SK-N-DZ (cell line): ENCODE results near the gene SVIL.
"Not testable (repeated sequence)": the region's sequence is repeated elsewhere in the genome, so short reads cannot be mapped to it uniquely, and the experiment has no call there.

Source experiments
- DNase-seq: peaks from one replicate; pipeline ENCODE4 v3.0.0-alpha.2; 2015; ENCODE audit warnings: low spot score

Gene SVIL

DNA sequence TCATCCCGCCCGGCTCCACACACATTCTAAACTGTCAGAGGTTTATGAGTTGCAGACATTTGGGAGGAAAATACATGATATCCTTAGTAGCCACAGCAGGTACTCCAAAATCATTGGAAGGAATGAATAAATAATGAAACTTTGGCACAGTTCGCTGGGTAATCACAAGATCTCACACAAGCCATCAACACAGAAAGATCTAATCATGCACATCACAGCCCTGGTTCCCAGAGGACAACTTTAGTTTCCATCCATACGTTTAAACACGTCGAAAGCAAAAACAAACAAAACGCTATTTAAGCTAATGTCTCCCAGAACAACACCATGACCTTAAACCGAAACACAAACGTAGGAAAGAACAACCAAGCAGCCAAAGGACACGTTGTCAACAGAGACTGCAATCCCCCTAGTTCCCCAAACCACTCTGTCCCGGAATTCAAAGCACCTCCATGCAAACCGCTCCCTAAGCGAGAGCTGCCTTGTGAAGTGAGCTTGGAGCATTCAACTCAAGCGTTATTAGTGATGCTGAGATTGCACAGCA, 12.3 kb downstream of the SVIL start:
- DNase-seq, result no peak

- no peak for DNase-seq
Observed at GRCh38 chr10:29621161-29621560, 13.6 kb downstream of the SVIL start.

GRCh38 chr10:29620112-29620690, 14.6 kb downstream of the SVIL start:
- no peak for DNase-seq

- peak; percentile 27 for DNase-seq
Observed at GRCh38 chr10:29619241-29619669, 15.5 kb downstream of the SVIL start.

GRCh38 chr10:29618341-29619171, 16.2 kb downstream of the SVIL start:
- DNase-seq, result peak; percentile 35

GRCh38 chr10:29617880-29618340, 16.9 kb downstream of the SVIL start:
- DNase-seq, result peak; percentile 83

DNA sequence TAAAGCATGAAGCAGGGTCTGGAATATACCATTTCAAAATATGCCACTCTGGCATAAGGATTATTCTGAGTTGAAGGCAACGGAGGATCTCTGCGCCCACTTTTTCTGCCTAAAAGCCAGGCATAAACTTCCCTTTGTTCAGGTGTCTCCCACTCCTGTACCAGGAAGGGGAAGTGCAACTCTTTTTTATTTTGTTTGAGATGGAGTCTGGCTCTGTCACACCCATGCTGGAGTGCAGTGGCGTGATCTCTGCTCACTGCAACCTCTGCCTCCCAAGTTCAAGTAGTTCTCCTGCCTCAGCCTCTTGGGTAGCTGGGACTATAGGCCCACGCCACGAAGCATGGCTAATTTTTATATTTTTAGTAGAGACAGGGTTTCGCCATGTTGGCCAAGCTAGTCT, 18.2 kb downstream of the SVIL start:
- DNase-seq, result no peak

GRCh38 chr10:29615195-29615594, 19.6 kb downstream of the SVIL start:
- no peak for DNase-seq

- not testable (repeated sequence) for DNase-seq
Observed at GRCh38 chr10:29614289-29614688, 20.5 kb downstream of the SVIL start.

GRCh38 chr10:29613791-29614190, 21.0 kb downstream of the SVIL start:
- no peak for DNase-seq

GRCh38 chr10:29613196-29613595, 21.6 kb downstream of the SVIL start:
- no peak for DNase-seq

- no peak for DNase-seq
Observed at GRCh38 chr10:29612657-29613056, 22.1 kb downstream of the SVIL start.

DNA sequence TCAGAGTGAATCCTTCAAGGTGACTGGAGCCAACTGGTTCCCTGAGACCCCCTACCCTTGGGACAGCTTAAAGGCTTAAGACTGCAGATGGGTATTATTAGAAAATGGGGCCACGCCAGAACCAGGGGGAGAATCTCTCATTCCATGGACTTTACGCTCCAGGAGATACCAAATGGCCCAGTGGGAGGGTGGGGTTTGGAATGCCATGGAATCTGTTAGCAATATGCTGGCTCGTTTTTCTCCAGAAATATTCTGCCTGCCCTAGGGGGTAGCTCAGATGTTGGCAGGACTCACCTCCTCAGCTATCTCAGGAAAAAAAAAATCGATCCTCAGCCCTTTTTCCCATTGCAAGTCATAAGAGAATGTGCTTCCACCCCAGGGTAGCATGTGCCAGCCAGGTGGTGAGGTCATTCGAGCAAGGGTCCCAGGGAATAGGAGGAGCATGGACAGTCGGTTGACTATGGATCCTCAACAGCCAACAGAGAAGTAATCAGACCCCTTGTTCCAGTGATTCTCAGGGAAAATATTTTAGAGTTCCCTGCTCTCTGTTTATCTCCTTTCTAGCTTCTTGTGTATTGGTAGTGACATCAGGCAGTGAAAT, 22.9 kb downstream of the SVIL start:
- DNase-seq, result no peak

- no peak for DNase-seq
Observed at GRCh38 chr10:29610876-29611647, 23.7 kb downstream of the SVIL start.

- DNase-seq, result not testable (repeated sequence)
Observed at GRCh38 chr10:29610331-29610730, 24.4 kb downstream of the SVIL start.

GRCh38 chr10:29609696-29610095, 25.1 kb downstream of the SVIL start:
- no peak for DNase-seq

DNA sequence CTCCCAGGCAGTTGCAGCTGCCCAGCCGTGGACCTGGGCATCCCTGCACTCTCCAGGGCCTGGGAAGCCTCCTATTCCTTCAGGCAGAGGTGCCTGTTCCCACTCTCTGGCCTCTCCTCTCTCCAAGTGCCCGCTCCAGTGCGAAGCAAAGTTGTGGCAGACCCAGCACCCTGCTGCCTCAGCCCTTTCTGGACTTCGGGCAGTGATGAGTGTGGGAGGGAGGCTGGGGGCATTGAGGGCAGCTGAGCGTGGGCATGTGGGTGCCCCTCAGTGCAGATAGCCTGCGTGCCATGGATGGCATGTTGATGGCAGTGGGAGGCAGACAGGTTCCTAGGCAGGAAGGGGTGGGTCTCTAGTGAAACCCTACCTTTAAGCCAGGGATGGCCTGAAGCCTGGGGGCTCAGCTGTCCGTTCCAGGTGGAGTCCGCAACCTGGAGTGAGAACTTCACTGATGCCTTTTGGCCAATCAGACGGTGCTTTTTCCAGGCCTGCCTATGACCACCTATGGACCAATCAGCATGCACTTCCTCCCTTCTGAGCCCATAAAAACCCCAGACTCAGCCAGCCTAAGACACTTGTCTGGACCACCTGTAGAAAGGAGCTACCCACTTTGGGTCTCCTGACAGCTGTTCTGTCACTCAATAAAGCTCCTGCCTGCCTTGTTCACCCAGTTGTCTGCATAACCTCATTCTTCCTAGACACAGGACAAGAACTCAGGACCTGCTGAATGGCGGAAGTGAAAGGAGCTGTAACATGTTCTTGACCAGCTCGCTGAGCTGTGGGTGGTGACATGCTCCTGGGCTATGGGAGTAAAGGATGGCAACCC, 26.1 kb downstream of the SVIL start:
- DNase-seq, result no peak

DNA sequence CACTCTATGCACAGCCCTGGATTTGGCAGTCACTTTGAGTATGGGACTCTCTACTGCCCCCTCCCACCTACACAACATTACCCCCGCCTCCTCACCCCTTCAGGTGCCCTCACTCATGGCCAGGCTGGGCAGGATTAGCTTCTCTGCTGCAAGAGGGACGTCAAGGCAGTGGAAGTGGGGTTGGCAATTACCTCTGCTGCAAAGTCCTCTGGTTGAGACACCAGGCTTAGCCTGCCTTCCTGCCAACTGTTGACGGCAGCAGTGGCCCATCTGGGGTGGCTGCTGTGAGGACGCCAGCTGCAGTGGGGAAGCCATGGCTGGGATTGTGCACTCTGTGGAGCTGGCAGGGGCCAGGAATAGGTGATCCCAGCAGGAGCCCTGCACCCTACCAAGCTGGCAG, 26.7 kb downstream of the SVIL start:
- no peak for DNase-seq

- DNase-seq, result no peak
Observed at GRCh38 chr10:29607576-29607975, 27.2 kb downstream of the SVIL start.

GRCh38 chr10:29606693-29607092, 28.1 kb downstream of the SVIL start:
- not testable (repeated sequence) for DNase-seq
